ENCODE results near the gene PLCH1.
"Not testable (repeated sequence)": the region's sequence is repeated elsewhere in the genome, so short reads cannot be mapped to it uniquely, and the experiment has no call there.

PLCH1 gene

GRCh38 chr3:155646669-155647068 lies 98.2 kb downstream of the PLCH1 start:
- DNase-seq (ENCODE audit: low read depth in 2 of 2): no peak

GRCh38 chr3:155646128-155646527 lies 98.7 kb downstream of the PLCH1 start:
- DNase-seq (ENCODE audit: low read depth in 2 of 2): no peak

GRCh38 chr3:155643581-155644165 lies 101.2 kb downstream of the PLCH1 start:
- DNase-seq (ENCODE audit: low read depth in 2 of 2): no peak

GRCh38 chr3:155641956-155642355 lies 102.9 kb downstream of the PLCH1 start:
- DNase-seq (ENCODE audit: low read depth in 2 of 2): no peak

- no peak for DNase-seq (ENCODE audit: low read depth in 2 of 2)
Measured at GRCh38 chr3:155640098-155640497, 104.8 kb downstream of the PLCH1 start.

- DNase-seq (ENCODE audit: low read depth in 2 of 2): no peak
Measured at GRCh38 chr3:155639462-155640055, 105.3 kb downstream of the PLCH1 start.

GRCh38 chr3:155638461-155638860 lies 106.4 kb downstream of the PLCH1 start:
- DNase-seq (ENCODE audit: low read depth in 2 of 2): not testable (repeated sequence)

- DNase-seq (ENCODE audit: low read depth in 2 of 2): no peak
Measured at GRCh38 chr3:155637567-155637966, 107.3 kb downstream of the PLCH1 start.

GRCh38 chr3:155635056-155635455 lies 109.8 kb downstream of the PLCH1 start:
- no peak for DNase-seq (ENCODE audit: low read depth in 2 of 2)

GRCh38 chr3:155634121-155634719 lies 110.7 kb downstream of the PLCH1 start:
- DNase-seq (ENCODE audit: low read depth in 2 of 2): no peak

GRCh38 chr3:155631323-155632019 lies 113.4 kb downstream of the PLCH1 start:
- no peak for DNase-seq (ENCODE audit: low read depth in 2 of 2)

- DNase-seq (ENCODE audit: low read depth in 2 of 2): no peak
Measured at GRCh38 chr3:155629556-155629955, 115.3 kb downstream of the PLCH1 start.

- no peak for DNase-seq (ENCODE audit: low read depth in 2 of 2)
Measured at GRCh38 chr3:155629056-155629455, 115.8 kb downstream of the PLCH1 start.

GRCh38 chr3:155622647-155623046 lies 122.2 kb downstream of the PLCH1 start:
- not testable (repeated sequence) for DNase-seq (ENCODE audit: low read depth in 2 of 2)

GRCh38 chr3:155620552-155620951 lies 124.3 kb downstream of the PLCH1 start:
- not testable (repeated sequence) for DNase-seq (ENCODE audit: low read depth in 2 of 2)

- no peak for DNase-seq (ENCODE audit: low read depth in 2 of 2)
Measured at GRCh38 chr3:155619118-155619915, 125.6 kb downstream of the PLCH1 start.

GRCh38 chr3:155618543-155618942 lies 126.3 kb downstream of the PLCH1 start:
- no peak for DNase-seq (ENCODE audit: low read depth in 2 of 2)

- no peak for DNase-seq (ENCODE audit: low read depth in 2 of 2)
Measured at GRCh38 chr3:155617346-155617925, 127.4 kb downstream of the PLCH1 start.

GRCh38 chr3:155615141-155615540 lies 129.7 kb downstream of the PLCH1 start:
- not testable (repeated sequence) for DNase-seq (ENCODE audit: low read depth in 2 of 2)

- DNase-seq (ENCODE audit: low read depth in 2 of 2): not testable (repeated sequence)
Measured at GRCh38 chr3:155614410-155614809, 130.5 kb downstream of the PLCH1 start.

- DNase-seq (ENCODE audit: low read depth in 2 of 2): no peak
Measured at GRCh38 chr3:155611456-155611855, 133.4 kb downstream of the PLCH1 start.

- DNase-seq (ENCODE audit: low read depth in 2 of 2): no peak
Measured at GRCh38 chr3:155609586-155609985, 135.3 kb downstream of the PLCH1 start.
